Measurements from ENCODE around the gene IGDCC3. TPM values are rescaled to one million over a fixed set of nuclear protein-coding genes. Genes with fewer than 3 reads are reported as not detected.

Gene IGDCC3
- total and polyA plus RNA-seq, 2 donors (not counting 3 experiments of a cell fraction or from before 2014, with no cell fraction given), result 0.03 TPM; not detected in 1

DNA sequence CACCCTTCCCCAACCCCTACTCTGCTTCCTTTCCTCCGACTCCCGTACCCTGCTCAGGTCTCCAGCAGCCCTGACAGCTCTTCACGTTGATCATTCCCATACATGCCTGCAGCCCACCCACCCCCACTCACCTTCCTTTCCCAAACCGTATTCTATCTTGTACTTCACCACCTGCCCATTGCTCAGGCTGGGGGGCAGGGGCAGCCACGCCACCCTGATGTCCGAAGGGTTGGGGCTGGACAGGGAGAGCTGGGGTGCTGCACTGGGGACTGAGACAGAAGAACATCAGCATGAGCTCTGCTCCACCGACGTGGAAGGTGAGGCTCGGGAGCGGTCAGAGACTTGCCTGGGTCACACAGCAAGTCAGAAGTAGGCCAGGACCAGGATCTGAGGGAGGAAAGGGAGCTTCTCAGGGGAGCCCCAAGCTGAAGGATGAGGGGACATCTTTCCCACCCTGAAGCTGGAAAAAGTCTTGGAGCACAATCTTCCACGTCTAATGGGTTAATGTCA, 16.5 kb upstream of the IGDCC3 start:
- Histone ChIP-seq H3K79me2 (ENCODE audit: control insufficient read depth, insufficient read depth, low read length) (no peaks in the 10 kb centered on the region), H3K9ac (replicated peaks; ENCODE audit: extremely low read depth, insufficient read depth, low read length) (no peak overlapping the region), H3K27me3 (ENCODE audit: control insufficient read depth in 2 of 2, insufficient read depth in 2 of 2, low read length in 2 of 2) (peaks cover 39 to 40% of the 10 kb centered on the region in 2 experiments), H3K4me2 (ENCODE audit: insufficient read depth, low read length) (no peak overlapping the region), H4K20me1 (replicated peaks; ENCODE audit: control insufficient read depth, extremely low read depth, insufficient read depth, low read length) (no peaks in the 10 kb centered on the region), H3K4me1 (ENCODE audit: control insufficient read depth, extremely low read depth, insufficient read depth, low read length) (no peaks in the 10 kb centered on the region), H2AFZ (ENCODE audit: low read depth, low read length) (no peak overlapping the region), H3K9me3 (replicated peaks; ENCODE audit: control insufficient read depth, insufficient read depth, low read length) (no peaks in the 10 kb centered on the region), H3K9me1 (replicated peaks; ENCODE audit: control insufficient read depth, extremely low read depth, insufficient read depth, low read length) (no peaks in the 10 kb centered on the region), H3K36me3 (ENCODE audit: control insufficient read depth in 2 of 2, extremely low read depth in 1 of 2, insufficient read depth in 2 of 2, low read length in 2 of 2) (no peaks in the 10 kb centered on the region), H3K4me3 (replicated peaks in 1 of 3; ENCODE audit: insufficient read depth in 1 of 3, low read depth in 1 of 3, low read length in 3 of 3) (no peak overlapping the region), H3K27ac (ENCODE audit: insufficient read depth, low read depth, low read length) (no peak overlapping the region)
- ChIA-PET POLR2A (no interaction called here), CTCF (interaction anchor here (1.0 kb wide), 1 partner anchor 9 kb away, joined by 4 read pairs; no protein-coding TSS in a partner anchor)
- dilution Hi-C loops (cut with MboI; ENCODE audit: extremely low pct_ligation_motif_present, low sequenced_read_pairs) (no loop called here), intact Hi-C loops (cut with micrococcal nuclease) (no loop called here)
- no peak for TF ChIP-seq MYC (IDR thresholded peaks at IDR 0.05; ENCODE audit: low read depth, low read length)
- TF ChIP-seq JUN (IDR thresholded peaks at IDR 0.05; ENCODE audit: borderline replicate concordance, insufficient read depth, insufficient read length, low read depth), result no peak
- no peak for TF ChIP-seq CTCF (IDR thresholded peaks at IDR 0.05; ENCODE audit: extremely low read depth in 1 of 2, insufficient read depth in 1 of 2, low read depth in 1 of 2, low read length in 2 of 2)
- TF ChIP-seq POLR2AphosphoS5 (IDR thresholded peaks at IDR 0.05; ENCODE audit: insufficient read depth, low read depth, low read length), result no peak
- TF ChIP-seq MAX (IDR thresholded peaks at IDR 0.05; ENCODE audit: insufficient read depth, insufficient read length), result no peak
- TF ChIP-seq POLR2A (IDR thresholded peaks at IDR 0.05; ENCODE audit: low read depth, low read length), result no peak
- TF ChIP-seq FOS (IDR thresholded peaks at IDR 0.05; ENCODE audit: borderline replicate concordance, insufficient read depth, low read length), result no peak
- no peak for TF ChIP-seq EZH2 (IDR thresholded peaks at IDR 0.05; ENCODE audit: borderline replicate concordance, low read depth, low read length, severe bottlenecking)
- TF ChIP-seq GATA2 (IDR thresholded peaks at IDR 0.05; ENCODE audit: insufficient read depth, insufficient read length, low read depth, low read length), result no peak
- FAIRE-seq, result no peak
- DNase-seq (ENCODE audit: low read depth, low spot score), result no peak
- BruUV-seq (replicated peaks), result no TSS peak
